SK-N-SH (cell line): Measurements from ENCODE around the gene SPATA24. TPM values are rescaled to one million over a fixed set of nuclear protein-coding genes. Genes with fewer than 3 reads are reported as not detected.

Source experiments
- CTCF ChIA-PET: fragments of 300-600, 350-600 bp; formaldehyde crosslinking; extraction: SDS; loops from one replicate; lab custom pipeline; 2021; lab: Yijun Ruan, JAX
- POLR2A ChIA-PET: fragments of 350-600 bp; sonication (Branson Sonifier 250); formaldehyde crosslinking; extraction: SDS; loops from one replicate; lab custom pipeline; 2020; ENCODE audit warnings: antibody characterized with exemption, inconsistent platforms; lab: Yijun Ruan, JAX
- DNase-seq: peaks from one replicate; pipeline ENCODE4 v3.0.0; 2012
- H2AFZ ChIP-seq: fragments of 200-600 bp; sonication (generic); 2 replicates; pipeline ENCODE4 v1.8.1; 2016; ENCODE audit warnings: antibody characterized with exemption, mild to moderate bottlenecking, low read depth
- H3F3A ChIP-seq: fragments of 200-600 bp; sonication (generic); replicated peaks from 2 replicates; pipeline ENCODE3; 2016; ENCODE audit warnings: antibody characterized with exemption, mild to moderate bottlenecking; ENCODE audit not compliant: insufficient read depth
- H3K27ac ChIP-seq, 2 experiments: fragments of 200-500 bp in 1 of 2; fragments of 200-600 bp in 1 of 2; sonication (Bioruptor generic) in 1 of 2; sonication (generic), shearing (Covaris generic) in 1 of 2; 2 replicates each; pipeline versions ENCODE4 v1.5.1 to v1.6.1; 2014 to 2016; ENCODE audit warnings: low read depth in 2 of 2, inconsistent platforms in 1 of 2, low read length in 1 of 2, mild to moderate bottlenecking in 1 of 2, mixed read lengths in 1 of 2
- H3K27me3 ChIP-seq: fragments of 200-600 bp; sonication (generic), shearing (Covaris generic); 2 replicates; pipeline ENCODE4 v1.6.1; 2016; ENCODE audit warnings: mixed run types; ENCODE audit not compliant: insufficient read depth
- H3K36me3 ChIP-seq, 2 experiments: fragments of 200-500 bp in 1 of 2; fragments of 200-600 bp in 1 of 2; sonication (Bioruptor generic) in 1 of 2; sonication (generic) in 1 of 2; replicated peaks in 1 of 2; 2 replicates each; pipeline versions ENCODE3 to v1.5.1; 2014 to 2016; ENCODE audit warnings: low read length in 1 of 2, mild to moderate bottlenecking in 1 of 2; ENCODE audit not compliant: insufficient read depth in 2 of 2, control insufficient read depth in 1 of 2
- H3K4me1 ChIP-seq, 2 experiments: fragments of 200-500 bp in 1 of 2; fragments of 200-600 bp in 1 of 2; sonication (Bioruptor generic) in 1 of 2; sonication (generic), shearing (Covaris generic) in 1 of 2; 2 replicates each; pipeline versions ENCODE4 v1.5.1 to v1.6.1; 2014 to 2016; ENCODE audit warnings: low read depth in 1 of 2, low read length in 1 of 2, mixed run types in 1 of 2; ENCODE audit not compliant: insufficient read depth in 2 of 2, control insufficient read depth in 1 of 2
- H3K4me2 ChIP-seq: fragments of 200-600 bp; sonication (generic), shearing (Covaris generic); 2 replicates; pipeline ENCODE4 v1.6.1; 2017; ENCODE audit warnings: mixed run types
- H3K4me3 ChIP-seq, 2 experiments: fragments of 200-500 bp in 1 of 2; fragments of 200-600 bp in 1 of 2; sonication (Bioruptor generic) in 1 of 2; sonication (generic), shearing (Covaris generic) in 1 of 2; 2 replicates each; pipeline versions ENCODE4 v1.5.1 to v1.8.1; 2014 to 2016; ENCODE audit warnings: low read depth in 2 of 2, inconsistent platforms in 1 of 2, low read length in 1 of 2, mild to moderate bottlenecking in 1 of 2, mixed read lengths in 1 of 2, moderate library complexity in 1 of 2
- H3K79me2 ChIP-seq: fragments of 200-600 bp; sonication (generic); 2 replicates; pipeline ENCODE4 v1.8.1; 2017; ENCODE audit warnings: mild to moderate bottlenecking; ENCODE audit not compliant: insufficient read depth
- H3K9ac ChIP-seq: fragments of 200-600 bp; sonication (generic); 2 replicates; pipeline ENCODE4 v1.6.1; 2017; ENCODE audit warnings: mixed run types
- H3K9me2 ChIP-seq: fragments of 200-600 bp; sonication (generic); 2 replicates; pipeline ENCODE4 v1.6.1; 2017; ENCODE audit warnings: mixed run types
- H3K9me3 ChIP-seq: fragments of 200-600 bp; sonication (generic); 2 replicates; pipeline ENCODE4 v1.6.1; 2017; ENCODE audit warnings: mixed run types, mild to moderate bottlenecking, moderate library complexity
- H4K20me1 ChIP-seq: fragments of 200-600 bp; sonication (generic); 2 replicates; pipeline ENCODE4 v1.6.1; 2017; ENCODE audit warnings: mild to moderate bottlenecking, mixed run types; ENCODE audit not compliant: insufficient read depth
- EP300 ChIP-seq, 2 experiments: IDR thresholded peaks; 2 replicates each; pipeline versions ENCODE4 v1.4.0 to v1.6.1; 2012; ENCODE audit warnings: borderline replicate concordance in 1 of 2, low read depth in 1 of 2, low read length in 1 of 2
- EZH2phosphoT487 ChIP-seq: fragments of 200-600 bp; sonication (generic); IDR thresholded peaks from 2 replicates; pipeline ENCODE4 v1.6.1; 2017; ENCODE audit warnings: low read depth, mixed run types, mild to moderate bottlenecking, antibody characterized with exemption, moderate library complexity, borderline replicate concordance
- GABPA ChIP-seq: IDR thresholded peaks from 2 replicates; pipeline ENCODE4 v1.4.0; 2012; ENCODE audit warnings: low read depth, mild to moderate bottlenecking
- GATA2 ChIP-seq: sonication (generic); formaldehyde crosslinking; IDR thresholded peaks from 2 replicates; pipeline ENCODE4 v1.5.0; 2020; ENCODE audit warnings: mild to moderate bottlenecking, missing genetic modification reagents
- POLR2AphosphoS5 ChIP-seq: IDR thresholded peaks from 2 replicates; pipeline ENCODE4 v1.6.1; 2012; ENCODE audit warnings: low read depth, low read length
- RAD21 ChIP-seq: IDR thresholded peaks from 2 replicates; pipeline ENCODE4 v1.6.1; 2012; ENCODE audit warnings: mild to moderate bottlenecking, low read length
- RCOR1 ChIP-seq: fragments of 150-350 bp; IDR thresholded peaks from 2 replicates; pipeline ENCODE4 v1.6.1; 2017; ENCODE audit warnings: antibody characterized with exemption, low read length
- RFX5 ChIP-seq: IDR thresholded peaks from 2 replicates; pipeline ENCODE4 v1.6.1; 2012; ENCODE audit warnings: mild to moderate bottlenecking, improper control_type of control experiment, low read length
- TEAD4 ChIP-seq: IDR thresholded peaks from 2 replicates; pipeline ENCODE4 v1.4.0; 2012; ENCODE audit warnings: mild to moderate bottlenecking, borderline replicate concordance; ENCODE audit not compliant: insufficient read depth
- USF2 ChIP-seq: fragments of 150-350 bp; IDR thresholded peaks from 2 replicates; pipeline ENCODE4 v1.6.1; 2017; ENCODE audit warnings: antibody characterized with exemption, low read length, low read depth, borderline replicate concordance
- ZBTB33 ChIP-seq: IDR thresholded peaks from 2 replicates; pipeline ENCODE4 v1.4.0; 2012; ENCODE audit warnings: low read depth, borderline replicate concordance
- WGBS: methylation state at CpG from one replicate; pipeline ENCODE4 v1.1.6; 2017; ENCODE audit warnings: low lambda C conversion rate; 5-methylcytosine and 5-hydroxymethylcytosine counted together
- polyA plus RNA-seq, 3 experiments: library from polyadenylated mRNA; depleted of rRNA; stranded (reverse); fragments of >200 nt; gene quantifications; 2 replicates each; pipeline ENCODE4 v1.2.3, GENCODE V29; 2012
- TF ChIP-seq, protein P1 (sequence below): IDR thresholded peaks from 2 replicates; pipeline ENCODE4 v1.4.0; 2012; ENCODE audit warnings: low read depth, borderline replicate concordance
- TF ChIP-seq, protein P2 (sequence below): IDR thresholded peaks from 2 replicates; pipeline ENCODE4; 2012

The SPATA24 gene
- polyA plus RNA-seq, 1 of the 3 experiments (the other 2 are of a cell fraction): 7.6 TPM

- TF ChIP-seq TEAD4: no peak
- no peak for TF ChIP-seq GABPA
- TF ChIP-seq USF2: no peak
- TF ChIP-seq, protein P1, sequence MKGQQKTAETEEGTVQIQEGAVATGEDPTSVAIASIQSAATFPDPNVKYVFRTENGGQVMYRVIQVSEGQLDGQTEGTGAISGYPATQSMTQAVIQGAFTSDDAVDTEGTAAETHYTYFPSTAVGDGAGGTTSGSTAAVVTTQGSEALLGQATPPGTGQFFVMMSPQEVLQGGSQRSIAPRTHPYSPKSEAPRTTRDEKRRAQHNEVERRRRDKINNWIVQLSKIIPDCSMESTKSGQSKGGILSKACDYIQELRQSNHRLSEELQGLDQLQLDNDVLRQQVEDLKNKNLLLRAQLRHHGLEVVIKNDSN: no peak
Observed at GRCh38 chr5:139391570-139392323, 12.1 kb downstream of the SPATA24 start (continued).

GRCh38 chr5:139390639-139391569 is 13.0 kb downstream of the SPATA24 start:
- no peak overlapping the region for H3K27ac ChIP-seq
- H3K79me2 ChIP-seq: no peaks in the 10 kb centered on the region
- H3K4me1 ChIP-seq: peaks cover 0 to 3% of the 10 kb centered on the region in 2 experiments; a peak in 1 of 4 replicates
- H3K9me2 ChIP-seq: no peaks in the 10 kb centered on the region
- H3K4me2 ChIP-seq: no peak overlapping the region
- peaks cover 12% of the 10 kb centered on the region; the same call in 1 of the 2 replicates for H3K27me3 ChIP-seq
- ChIA-PET POLR2A (no interaction called here), CTCF (interaction anchor here (0.6 to 6.3 kb wide), 3 partner anchors 12 to 47 kb away, joined by 3 to 29 read pairs (median 6); partner anchors contain the start of gene SPATA24)
- H3K4me3 ChIP-seq: no peak overlapping the region
- H2AFZ ChIP-seq: no peak overlapping the region
- WGBS: 86% methylated on average over 8 of the region's 10 CpGs
- no peak for DNase-seq
- no peaks in the 10 kb centered on the region for H3F3A ChIP-seq
- no peak overlapping the region for H3K9ac ChIP-seq
- no peaks in the 10 kb centered on the region for H3K9me3 ChIP-seq
- no peak for TF ChIP-seq EZH2phosphoT487
- no peak for TF ChIP-seq POLR2AphosphoS5
- TF ChIP-seq EP300 (IDR thresholded peaks at IDR 0.05; ENCODE audit: borderline replicate concordance in 1 of 2, low read depth in 1 of 2, low read length in 1 of 2): no peak
- no peak for TF ChIP-seq RCOR1
- no peak for TF ChIP-seq TEAD4
- TF ChIP-seq, protein P2, sequence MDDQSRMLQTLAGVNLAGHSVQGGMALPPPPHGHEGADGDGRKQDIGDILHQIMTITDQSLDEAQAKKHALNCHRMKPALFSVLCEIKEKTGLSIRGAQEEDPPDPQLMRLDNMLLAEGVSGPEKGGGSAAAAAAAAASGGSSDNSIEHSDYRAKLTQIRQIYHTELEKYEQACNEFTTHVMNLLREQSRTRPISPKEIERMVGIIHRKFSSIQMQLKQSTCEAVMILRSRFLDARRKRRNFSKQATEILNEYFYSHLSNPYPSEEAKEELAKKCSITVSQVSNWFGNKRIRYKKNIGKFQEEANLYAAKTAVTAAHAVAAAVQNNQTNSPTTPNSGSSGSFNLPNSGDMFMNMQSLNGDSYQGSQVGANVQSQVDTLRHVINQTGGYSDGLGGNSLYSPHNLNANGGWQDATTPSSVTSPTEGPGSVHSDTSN: no peak
- no peak for TF ChIP-seq GATA2 (CRISPR knock-in tag)
- no peak for TF ChIP-seq RAD21
- TF ChIP-seq RFX5: no peak
- TF ChIP-seq ZBTB33: no peak
- no peaks in the 10 kb centered on the region for H4K20me1 ChIP-seq
- H3K36me3 ChIP-seq: no peaks in the 10 kb centered on the region
